Heart left ventricle (tissue), 13 donors: ENCODE measurements around the gene PADI1.

Experiments
- CTCF ChIP-seq, 12 donors: fragments of 200-600 bp; sonication (generic) in 4 of 12; IDR thresholded peaks; one replicate each; pipeline versions ENCODE4 v1.5.0 to v1.8.0; 2018 to 2022; ENCODE audit warnings: antibody characterized with exemption in 12 of 12, mild to moderate bottlenecking in 5 of 12
- POLR2A ChIP-seq, 2 donors: fragments of 450-650 bp; IDR thresholded peaks; one replicate each; pipeline ENCODE4 v1.6.1; 2017; ENCODE audit warnings: antibody characterized with exemption in 2 of 2, mild to moderate bottlenecking in 2 of 2, moderate library complexity in 2 of 2
- donor health status: ischemic (EF 13 %, LVEDD 7.1; RV severe dilation, severe dysfunction).
- donor health status: DM: no; HTN: yes; CAD: no.
- donor health status: DM: no; HTN: no; CAD: no.
- donor health status: ischemic (EF 25% LVEDD 6.9; RV normal size, moderate dysfunction).
- donor health status: ischemic (EF 25% LVEDD 5.7; RV mildly dilated, moderate dysfunction).
- donor health status: ischemic (EF 35%, LVEDD 5.7; RV mildly dilated, moderate dysfunction).
- donor health status: nonischemic (EF 11% LVEDD 7.7; RV severe dilation, severe dysfunction).
- donor health status: DM: yes; HTN: yes; CAD: no.
- donor health status: PGD.
- donor health status: ischemic (EF 29% LVEDD 5.4; RV normal size, mild dysfunction).
- donor health status: nonischemic (EF 23%, LVEDD 6.1; RV moderate dilation, normal function).

- TF ChIP-seq CTCF (IDR thresholded peaks at IDR 0.05) (no peak), POLR2A (IDR thresholded peaks at IDR 0.05) (no peak)
These were observed 72.7 kb downstream of the PADI1 start for GRCh38 chr1:17277511-17278159.
